ENCODE results near the gene TRIM39.

DNA sequence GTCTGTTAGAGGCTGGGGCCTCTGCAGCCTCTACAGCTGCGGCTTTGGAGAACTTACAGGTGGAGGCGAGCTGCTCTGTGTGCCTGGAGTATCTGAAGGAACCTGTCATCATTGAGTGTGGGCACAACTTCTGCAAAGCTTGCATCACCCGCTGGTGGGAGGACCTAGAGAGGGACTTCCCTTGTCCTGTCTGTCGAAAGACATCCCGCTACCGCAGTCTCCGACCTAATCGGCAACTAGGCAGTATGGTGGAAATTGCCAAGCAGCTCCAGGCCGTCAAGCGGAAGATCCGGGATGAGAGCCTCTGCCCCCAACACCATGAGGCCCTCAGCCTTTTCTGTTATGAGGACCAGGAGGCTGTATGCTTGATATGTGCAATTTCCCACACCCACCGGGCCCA lies 2.6 kb downstream of the TRIM39 start:
- TF ChIP-seq POLR2A (IDR thresholded peaks at IDR 0.05): no peak
- TF ChIP-seq, protein P1, sequence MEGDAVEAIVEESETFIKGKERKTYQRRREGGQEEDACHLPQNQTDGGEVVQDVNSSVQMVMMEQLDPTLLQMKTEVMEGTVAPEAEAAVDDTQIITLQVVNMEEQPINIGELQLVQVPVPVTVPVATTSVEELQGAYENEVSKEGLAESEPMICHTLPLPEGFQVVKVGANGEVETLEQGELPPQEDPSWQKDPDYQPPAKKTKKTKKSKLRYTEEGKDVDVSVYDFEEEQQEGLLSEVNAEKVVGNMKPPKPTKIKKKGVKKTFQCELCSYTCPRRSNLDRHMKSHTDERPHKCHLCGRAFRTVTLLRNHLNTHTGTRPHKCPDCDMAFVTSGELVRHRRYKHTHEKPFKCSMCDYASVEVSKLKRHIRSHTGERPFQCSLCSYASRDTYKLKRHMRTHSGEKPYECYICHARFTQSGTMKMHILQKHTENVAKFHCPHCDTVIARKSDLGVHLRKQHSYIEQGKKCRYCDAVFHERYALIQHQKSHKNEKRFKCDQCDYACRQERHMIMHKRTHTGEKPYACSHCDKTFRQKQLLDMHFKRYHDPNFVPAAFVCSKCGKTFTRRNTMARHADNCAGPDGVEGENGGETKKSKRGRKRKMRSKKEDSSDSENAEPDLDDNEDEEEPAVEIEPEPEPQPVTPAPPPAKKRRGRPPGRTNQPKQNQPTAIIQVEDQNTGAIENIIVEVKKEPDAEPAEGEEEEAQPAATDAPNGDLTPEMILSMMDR (IDR thresholded peaks at IDR 0.05): no peak

Measured in heart left ventricle (tissue), 13 donors.